ENCODE data around the gene SVBP. TPM values are rescaled to one million over a fixed set of nuclear protein-coding genes. Genes with fewer than 3 reads are reported as not detected.
A peak's percentile ranks its signal among the peaks of the same experiment; 100 is the strongest.

The SVBP gene
- polyA plus RNA-seq, 2 of the 4 experiments (the other 2 are of a cell fraction), result 9.1 to 24.8 TPM

- CTCF ChIA-PET, result interaction anchor here (2.0 kb wide), 1 partner anchor 9 kb away, joined by 5 read pairs; no protein-coding TSS in a partner anchor
- 93% methylated on average over 4 of the region's 4 CpGs for WGBS (ENCODE audit: missing lambda C conversion rate)
- TF ChIP-seq NFE2L2 (conservative IDR thresholded peaks at IDR 0.05; ENCODE audit: low read length) (no peak), CHD2 (IDR thresholded peaks at IDR 0.05; ENCODE audit: low read length, partially characterized antibody) (no peak), TFCP2L1 (CRISPR knock-in tag; IDR thresholded peaks at IDR 0.05) (no peak), HES2 (IDR thresholded peaks at IDR 0.05) (no peak), CBX2 (IDR thresholded peaks at IDR 0.05; ENCODE audit: borderline replicate concordance, low read depth) (no peak), NPAS2 (CRISPR knock-in tag; IDR thresholded peaks at IDR 0.05; ENCODE audit: borderline replicate concordance) (no peak), KDM5A (IDR thresholded peaks at IDR 0.05) (no peak), MYC (IDR thresholded peaks at IDR 0.05; ENCODE audit: borderline replicate concordance, low read length) (no peak), MAX (IDR thresholded peaks at IDR 0.05) (no peak), NR3C1 (IDR thresholded peaks at IDR 0.05) (no peak), SREBF2 (IDR thresholded peaks at IDR 0.05) (no peak), JUN (IDR thresholded peaks at IDR 0.05) (no peak)
- ATAC-seq (no peak), FAIRE-seq (no peak), DNase-seq (ENCODE audit: low read depth in 1 of 2, low spot score in 1 of 2) (no peak)
- POLR2A ChIA-PET, result no interaction called here
- Histone ChIP-seq H3K27ac (no peak overlapping the region), H3K9me3 (no peaks in the 10 kb centered on the region), H3K4me3 (no peak overlapping the region), H3K4me1 (peaks cover 13% of the 10 kb centered on the region; the same call in 2 of the 3 replicates), H3K4me2 (no peak overlapping the region)
These were observed 55.6 kb downstream of the SVBP start for GRCh38 chr1:42761567-42761966.

GRCh38 chr1:42759114-42759513, 58.1 kb downstream of the SVBP start:
- ChIA-PET POLR2A (no interaction called here), CTCF (interaction anchor here (1.2 to 5.2 kb wide), 3 partner anchors 10 to 26 kb away, joined by 3 to 21 read pairs (median 3); no protein-coding TSS in a partner anchor)
- Histone ChIP-seq H3K4me3 (no peak overlapping the region), H3K27ac (no peak overlapping the region), H3K4me2 (no peak overlapping the region), H3K4me1 (no peaks in the 10 kb centered on the region; the same call in 2 of the 3 replicates), H3K9me3 (no peaks in the 10 kb centered on the region)
- DNase-seq (ENCODE audit: low read depth in 1 of 2, low spot score in 1 of 2) (no peak), FAIRE-seq (no peak), ATAC-seq (peak in 1 of 2 experiments; percentile 53; a peak in 2 of 6 replicates)
- 76% methylated on average over 9 of the region's 9 CpGs for WGBS (ENCODE audit: missing lambda C conversion rate)
- no peak for TF ChIP-seq HOXA7 (CRISPR knock-in tag; IDR thresholded peaks at IDR 0.05)

GRCh38 chr1:42758641-42759040, 58.6 kb downstream of the SVBP start:
- CTCF ChIA-PET, result interaction anchor here (1.2 to 5.2 kb wide), 3 partner anchors 11 to 26 kb away, joined by 3 to 21 read pairs (median 3); no protein-coding TSS in a partner anchor
- Histone ChIP-seq H3K9me3 (no peaks in the 10 kb centered on the region), H3K4me2 (no peak overlapping the region), H3K4me1 (no peaks in the 10 kb centered on the region), H3K27ac (no peak overlapping the region), H3K4me3 (no peak overlapping the region)
- DNase-seq (ENCODE audit: low read depth in 1 of 2, low spot score in 1 of 2) (no peak), FAIRE-seq (no peak), ATAC-seq (no peak)
- 90% methylated on average over 3 of the region's 3 CpGs for WGBS (ENCODE audit: missing lambda C conversion rate)
- TF ChIP-seq JUNB (IDR thresholded peaks at IDR 0.05) (no peak), SREBF2 (IDR thresholded peaks at IDR 0.05) (no peak), TP53 (CRISPR knock-in tag; IDR thresholded peaks at IDR 0.05) (no peak), MAZ (IDR thresholded peaks at IDR 0.05; ENCODE audit: borderline replicate concordance, low read depth, low read length) (no peak), EHMT2 (IDR thresholded peaks at IDR 0.05; ENCODE audit: low read depth) (no peak)
- POLR2A ChIA-PET, result no interaction called here

GRCh38 chr1:42757892-42758275, 59.3 kb downstream of the SVBP start:
- Histone ChIP-seq H3K4me3 (no peak overlapping the region), H3K9me3 (no peaks in the 10 kb centered on the region), H3K4me1 (no peaks in the 10 kb centered on the region), H3K27ac (no peak overlapping the region), H3K4me2 (no peak overlapping the region)
- ATAC-seq, result no peak
- ChIA-PET CTCF (interaction anchor here (0.5 to 5.2 kb wide), 9 partner anchors 9 to 584 kb away, joined by 3 to 21 read pairs (median 3); partner anchors contain the start of genes C1orf50 and P3H1), POLR2A (interaction anchor here (1.4 kb wide), 1 partner anchor 9 kb away, joined by 4 read pairs; the partner anchor contains the start of genes C1orf50 and P3H1)
- no peak for FAIRE-seq
- no peak for TF ChIP-seq HES2 (IDR thresholded peaks at IDR 0.05)
- no peak for TF ChIP-seq ZC3H11A (IDR thresholded peaks at IDR 0.05)
- TF ChIP-seq NR3C1 (IDR thresholded peaks at IDR 0.05), result no peak
- TF ChIP-seq HOXB13 (CRISPR knock-in tag; IDR thresholded peaks at IDR 0.05; ENCODE audit: low read depth), result no peak
- TF ChIP-seq ELK1 (IDR thresholded peaks at IDR 0.05; ENCODE audit: low read depth, low read length), result no peak
- DNase-seq (ENCODE audit: low read depth in 1 of 2, low spot score in 1 of 2), result no peak

Other genes with a start within 250 kb of the SVBP start
- 50.3 and 68.9 TPM in 2 replicates for gene PPIH, start 159.0 kb downstream of the SVBP start, polyA plus RNA-seq (2011; rRNA removed)
- 55.8 to 68.0 TPM (median 59.0 TPM) in 3 replicates for gene PPIH, start 159.0 kb downstream of the SVBP start, polyA plus RNA-seq (2017; fragmentation: RNase III; extraction: RNeasy Plus Mini Kit Qiagen cat#74134 plus additional on column Dnase treatment)
- 345 and 488 TPM in 2 replicates for gene YBX1, start 135.0 kb downstream of the SVBP start, polyA plus RNA-seq (2011; rRNA removed)
- 715 to 747 TPM (median 742 TPM) in 3 replicates for gene YBX1, start 135.0 kb downstream of the SVBP start, polyA plus RNA-seq (2017; fragmentation: RNase III; extraction: RNeasy Plus Mini Kit Qiagen cat#74134 plus additional on column Dnase treatment)
- gene CLDN19, start 77.2 kb downstream of the SVBP start, polyA plus RNA-seq (2011; rRNA removed), result not detected in 2 replicates
- gene CLDN19, start 77.2 kb downstream of the SVBP start, polyA plus RNA-seq (2017; fragmentation: RNase III; extraction: RNeasy Plus Mini Kit Qiagen cat#74134 plus additional on column Dnase treatment), result 0.03 TPM in 1 of 3 replicates, not detected in the others
- gene P3H1, start 50.4 kb downstream of the SVBP start, polyA plus RNA-seq (2011; rRNA removed), result 27.3 and 32.0 TPM in 2 replicates
- 25.2 to 30.3 TPM (median 29.2 TPM) in 3 replicates for gene P3H1, start 50.4 kb downstream of the SVBP start, polyA plus RNA-seq (2017; fragmentation: RNase III; extraction: RNeasy Plus Mini Kit Qiagen cat#74134 plus additional on column Dnase treatment)
- 2.6 and 4.5 TPM in 2 replicates for gene C1orf50, start 50.1 kb downstream of the SVBP start, polyA plus RNA-seq (2011; rRNA removed)
- 1.7 to 2.0 TPM (median 1.9 TPM) in 3 replicates for gene C1orf50, start 50.1 kb downstream of the SVBP start, polyA plus RNA-seq (2017; fragmentation: RNase III; extraction: RNeasy Plus Mini Kit Qiagen cat#74134 plus additional on column Dnase treatment)
- 0.21 TPM in 2 replicates for gene TMEM269, start 32.4 kb downstream of the SVBP start, polyA plus RNA-seq (2011; rRNA removed)
- 0.08 to 0.21 TPM (median 0.15 TPM) in 3 replicates for gene TMEM269, start 32.4 kb downstream of the SVBP start, polyA plus RNA-seq (2017; fragmentation: RNase III; extraction: RNeasy Plus Mini Kit Qiagen cat#74134 plus additional on column Dnase treatment)
- 9.5 and 10.7 TPM in 2 replicates for gene ERMAP, start 275 bp downstream of the SVBP start, polyA plus RNA-seq (2011; rRNA removed)
- 5.0 to 6.6 TPM (median 5.4 TPM) in 3 replicates for gene ERMAP, start 275 bp downstream of the SVBP start, polyA plus RNA-seq (2017; fragmentation: RNase III; extraction: RNeasy Plus Mini Kit Qiagen cat#74134 plus additional on column Dnase treatment)
- 4.8 and 6.6 TPM in 2 replicates for gene ZNF691, start 29.2 kb upstream of the SVBP start, polyA plus RNA-seq (2011; rRNA removed)
- gene ZNF691, start 29.2 kb upstream of the SVBP start, polyA plus RNA-seq (2017; fragmentation: RNase III; extraction: RNeasy Plus Mini Kit Qiagen cat#74134 plus additional on column Dnase treatment), result 5.4 to 6.2 TPM (median 5.5 TPM) in 3 replicates
- 106 and 107 TPM in 2 replicates for gene SLC2A1, start 141.5 kb upstream of the SVBP start, polyA plus RNA-seq (2011; rRNA removed)
- 103 to 137 TPM (median 124 TPM) in 3 replicates for gene SLC2A1, start 141.5 kb upstream of the SVBP start, polyA plus RNA-seq (2017; fragmentation: RNase III; extraction: RNeasy Plus Mini Kit Qiagen cat#74134 plus additional on column Dnase treatment)

Measured in A549 (cell line).